CD14-positive monocyte (primary cell): ENCODE results near the gene MAP6D1. TPM values are rescaled to one million over a fixed set of nuclear protein-coding genes. Genes with fewer than 3 reads are reported as not detected.

Experiments used
- DNase-seq, 3 donors: peaks; one replicate each; pipeline ENCODE4 v3.0.0-alpha.2; 2011 to 2022
- H2AFZ ChIP-seq: 2 replicates; pipeline ENCODE4 v1.6.0; 2012; ENCODE audit warnings: mild to moderate bottlenecking, low read depth, low read length, inconsistent platforms; ENCODE audit not compliant: insufficient read depth, poor library complexity, severe bottlenecking
- H3K27ac ChIP-seq, 2 donors: 1 replicate in 1 of 2; 2 replicates in 1 of 2; pipeline ENCODE4 v1.5.1; 2012 to 2013; ENCODE audit warnings: low read length in 2 of 2, control low read depth in 1 of 2, inconsistent platforms in 1 of 2, low read depth in 1 of 2, mild to moderate bottlenecking in 1 of 2
- H3K27me3 ChIP-seq, 2 donors: one replicate each; pipeline versions ENCODE4 v1.6.0 to v1.6.1; 2011 to 2013; ENCODE audit warnings: low read length in 2 of 2; ENCODE audit not compliant: control insufficient read depth in 2 of 2, insufficient read depth in 2 of 2
- H3K36me3 ChIP-seq, 2 donors: replicated peaks in 1 of 2; 1 replicate in 1 of 2; 2 replicates in 1 of 2; pipeline versions ENCODE4 v1.5.1 to v1.6.1; 2012 to 2013; ENCODE audit warnings: low read length in 2 of 2, control low read depth in 1 of 2, inconsistent platforms in 1 of 2, mild to moderate bottlenecking in 1 of 2; ENCODE audit not compliant: insufficient read depth in 2 of 2, control insufficient read depth in 1 of 2
- H3K4me1 ChIP-seq, 2 donors: 1 replicate in 1 of 2; 2 replicates in 1 of 2; pipeline versions ENCODE4 v1.5.1 to v1.6.1; 2012 to 2013; ENCODE audit warnings: low read length in 2 of 2, control low read depth in 1 of 2, inconsistent platforms in 1 of 2, mild to moderate bottlenecking in 1 of 2, moderate library complexity in 1 of 2; ENCODE audit not compliant: insufficient read depth in 2 of 2, control insufficient read depth in 1 of 2
- H3K4me2 ChIP-seq: replicated peaks from 2 replicates; pipeline ENCODE3; 2012; ENCODE audit warnings: low read length, moderate library complexity, mild to moderate bottlenecking; ENCODE audit not compliant: poor library complexity, severe bottlenecking; ENCODE audit errors: extremely low read depth
- H3K4me3 ChIP-seq, 3 experiments: fragments of 200-600 bp in 1 of 3; sonication (generic) in 1 of 3; replicated peaks in 1 of 3; 1 replicate in 2 of 3; 2 replicates in 1 of 3; pipeline ENCODE4 v1.5.1; 2011 to 2013; ENCODE audit warnings: low read length in 3 of 3, mild to moderate bottlenecking in 3 of 3, control low read depth in 2 of 3, low read depth in 2 of 3, inconsistent platforms in 1 of 3, moderate library complexity in 1 of 3
- H3K79me2 ChIP-seq: 2 replicates; pipeline ENCODE4 v1.6.0; 2012; ENCODE audit warnings: mild to moderate bottlenecking, control low read depth, inconsistent platforms, low read length, moderate library complexity; ENCODE audit not compliant: insufficient read depth
- H3K9ac ChIP-seq: 2 replicates; pipeline ENCODE4 v1.6.0; 2017; ENCODE audit warnings: low read length, mild to moderate bottlenecking; ENCODE audit not compliant: insufficient read depth, poor library complexity, severe bottlenecking
- H3K9me3 ChIP-seq, 2 donors: replicated peaks in 1 of 2; 1 replicate in 1 of 2; 2 replicates in 1 of 2; pipeline versions ENCODE4 v1.5.1 to v1.6.1; 2012 to 2013; ENCODE audit warnings: low read length in 2 of 2, control low read depth in 1 of 2; ENCODE audit not compliant: control insufficient read depth in 1 of 2, insufficient read depth in 1 of 2
- H4K20me1 ChIP-seq: 2 replicates; pipeline ENCODE4 v1.6.0; 2012; ENCODE audit warnings: mild to moderate bottlenecking, low read length, control low read depth, moderate library complexity; ENCODE audit not compliant: insufficient read depth
- H3K27ac Mint-ChIP-seq, 7 donors: one replicate each; pipeline ENCODE4 v1.8.0; 2020; ENCODE audit warnings: mild to moderate bottlenecking in 7 of 7, mixed read lengths in 7 of 7, moderate library complexity in 6 of 7, inconsistent platforms in 2 of 7
- H3K27me3 Mint-ChIP-seq, 3 donors: one replicate each; pipeline ENCODE4 v1.8.0; 2021 to 2022; ENCODE audit warnings: low read depth in 3 of 3, mild to moderate bottlenecking in 3 of 3, mixed read lengths in 3 of 3, moderate library complexity in 3 of 3, inconsistent platforms in 1 of 3
- H3K36me3 Mint-ChIP-seq, 2 donors: one replicate each; pipeline ENCODE4 v1.8.0; 2020; ENCODE audit warnings: mixed read lengths in 2 of 2, inconsistent platforms in 1 of 2, mild to moderate bottlenecking in 1 of 2
- H3K4me1 Mint-ChIP-seq: one replicate; pipeline ENCODE4 v1.8.0; 2020; ENCODE audit warnings: mild to moderate bottlenecking, mixed read lengths
- H3K4me3 Mint-ChIP-seq, 2 donors: one replicate each; pipeline ENCODE4 v1.8.0; 2020; ENCODE audit warnings: mild to moderate bottlenecking in 2 of 2, mixed read lengths in 2 of 2, moderate library complexity in 1 of 2
- H3K9me3 Mint-ChIP-seq, 7 donors: one replicate each; pipeline ENCODE4 v1.8.0; 2020 to 2022; ENCODE audit warnings: mixed read lengths in 7 of 7, mild to moderate bottlenecking in 6 of 7, moderate library complexity in 6 of 7, inconsistent platforms in 2 of 7
- CTCF ChIP-seq: fragments of 200-600 bp; IDR thresholded peaks from one replicate; pipeline ENCODE4 v1.8.0; 2022; ENCODE audit warnings: antibody characterized with exemption, mild to moderate bottlenecking
- WGBS: methylation state at CpG from one replicate; pipeline ENCODE4 v1.1.5; 2013; ENCODE audit warnings: missing lambda C conversion rate; ENCODE audit not compliant: insufficient coverage; 5-methylcytosine and 5-hydroxymethylcytosine counted together
- intact Hi-C, 2 donors: fragments of 100-400 bp; cut with micrococcal nuclease; formaldehyde crosslinking; loops; one replicate each; pipeline versions ENCODE4 v1.15.0 to v1.15.1; 2023
- polyA plus RNA-seq, 3 donors: library from polyadenylated mRNA; depleted of rRNA in 1 of 3; unstranded in 2 of 3; stranded (reverse) in 1 of 3; fragments of 300-500 nt in 2 of 3; fragments of >200 nt in 1 of 3; fragmentation: Illumina TruSeq in 2 of 3; gene quantifications; 1 replicate in 2 of 3; 2 replicates in 1 of 3; pipeline ENCODE4 v1.2.3, GENCODE V29; 2012 to 2021

MAP6D1 gene
- polyA plus RNA-seq, 3 donors: 0.18 to 0.35 TPM; not detected in 1

DNA sequence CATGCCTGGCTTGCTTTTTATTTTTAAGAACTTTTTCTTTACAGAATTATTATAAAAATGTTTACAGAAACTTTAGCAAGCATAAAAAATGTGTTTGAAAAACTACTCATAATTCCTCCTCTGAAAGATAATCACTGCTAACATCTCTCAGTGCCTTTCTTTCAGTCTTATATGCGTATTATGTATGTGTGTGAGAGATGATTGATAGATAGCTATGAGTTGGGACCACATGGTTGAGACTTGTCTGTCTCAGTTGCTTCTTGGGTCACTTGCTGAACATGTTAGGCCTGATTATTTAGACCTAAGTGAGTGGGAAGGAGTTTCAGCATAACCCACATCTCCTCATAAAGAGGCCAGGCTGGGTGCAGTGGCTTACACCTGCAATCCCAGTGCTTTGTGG lies 11.1 kb downstream of the MAP6D1 start:
- no peaks in the 10 kb centered on the region for H3K79me2 ChIP-seq
- no CpG with 5 or more reads among the region's 1 CpG for WGBS
- no peaks in the 10 kb centered on the region for H3K27me3 Mint-ChIP-seq
- no peak overlapping the region for H3K4me3 ChIP-seq
- no peak overlapping the region for H3K9ac ChIP-seq
- H3K27ac ChIP-seq: no peak overlapping the region
- H2AFZ ChIP-seq: no peak overlapping the region
- DNase-seq: no peak
- no peak for TF ChIP-seq CTCF
- no peak overlapping the region for H3K4me3 Mint-ChIP-seq
- H3K9me3 Mint-ChIP-seq: no peaks in the 10 kb centered on the region
- no peaks in the 10 kb centered on the region for H3K4me1 ChIP-seq
- H3K27me3 ChIP-seq: no peaks in the 10 kb centered on the region
- no peaks in the 10 kb centered on the region for H3K4me1 Mint-ChIP-seq
- no peaks in the 10 kb centered on the region for H4K20me1 ChIP-seq
- H3K4me2 ChIP-seq: no peak overlapping the region
- H3K36me3 Mint-ChIP-seq: peaks cover 50 to 70% of the 10 kb centered on the region in 2 donors
- H3K9me3 ChIP-seq: no peaks in the 10 kb centered on the region
- peaks cover 36 to 64% of the 10 kb centered on the region in 2 donors for H3K36me3 ChIP-seq
- intact Hi-C loops: no loop called here
- no peak overlapping the region for H3K27ac Mint-ChIP-seq

DNA sequence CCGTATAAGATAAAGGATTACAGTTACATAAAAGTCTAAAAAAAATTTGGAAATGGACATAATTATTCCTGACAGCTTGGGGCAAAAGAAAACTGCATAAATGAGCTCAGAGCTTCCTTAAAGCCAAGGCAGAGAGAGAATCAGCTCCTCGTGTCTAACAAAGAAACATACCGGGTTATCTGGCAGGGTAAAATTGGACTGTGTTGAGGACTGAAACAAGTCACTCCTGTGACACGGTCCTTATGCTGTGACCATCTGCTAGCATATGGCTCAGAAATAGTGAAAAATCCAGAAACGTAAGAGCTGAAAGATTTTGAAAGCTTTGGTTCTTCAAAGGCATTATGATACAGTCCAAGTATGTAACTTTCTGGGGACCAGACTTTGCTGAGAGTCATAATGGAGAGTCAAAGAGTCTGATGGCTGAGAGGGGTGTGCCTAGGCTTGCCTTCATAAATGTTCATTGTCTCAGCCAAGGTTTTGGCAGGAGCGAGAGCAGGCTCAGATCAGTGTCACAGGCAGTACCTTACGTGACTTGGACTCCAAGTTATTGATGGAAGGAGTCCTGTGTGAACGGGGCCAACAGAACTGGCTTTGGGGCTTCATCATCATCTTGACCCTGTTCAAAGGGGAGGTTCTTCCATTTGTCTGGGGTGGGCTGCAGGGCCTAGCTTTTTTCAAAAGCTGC lies 12.5 kb downstream of the MAP6D1 start:
- Histone ChIP-seq H3K4me2 (no peak overlapping the region), H3K9ac (no peak overlapping the region), H2AFZ (no peak overlapping the region), H3K9me3 (no peaks in the 10 kb centered on the region), H3K4me3 (no peak overlapping the region), H4K20me1 (no peaks in the 10 kb centered on the region), H3K27me3 (no peaks in the 10 kb centered on the region), H3K36me3 (peaks cover 48 to 77% of the 10 kb centered on the region in 2 donors), H3K4me1 (no peaks in the 10 kb centered on the region), H3K79me2 (no peaks in the 10 kb centered on the region), H3K27ac (no peak overlapping the region)
- no peaks in the 10 kb centered on the region for H3K27me3 Mint-ChIP-seq
- no peak for DNase-seq
- intact Hi-C loops: no loop called here
- H3K36me3 Mint-ChIP-seq: peaks cover 61 to 84% of the 10 kb centered on the region in 2 donors
- no peak overlapping the region for H3K4me3 Mint-ChIP-seq
- WGBS: 98% methylated on average over 6 of the region's 8 CpGs
- H3K9me3 Mint-ChIP-seq: no peaks in the 10 kb centered on the region
- H3K4me1 Mint-ChIP-seq: no peaks in the 10 kb centered on the region
- TF ChIP-seq CTCF: no peak
- H3K27ac Mint-ChIP-seq: peak overlapping the region in 1 of 7 donors; percentile 12
